NCI-H345 (cell line): ENCODE measurements around the gene NCOA3.
"Not testable (repeated sequence)": the region's sequence is repeated elsewhere in the genome, so short reads cannot be mapped to it uniquely, and the experiment has no call there.

Experiments
- DNase-seq: peaks from one replicate; lab custom pipeline; 2025; lab: John Stamatoyannopoulos, UW

NCOA3 gene

DNA sequence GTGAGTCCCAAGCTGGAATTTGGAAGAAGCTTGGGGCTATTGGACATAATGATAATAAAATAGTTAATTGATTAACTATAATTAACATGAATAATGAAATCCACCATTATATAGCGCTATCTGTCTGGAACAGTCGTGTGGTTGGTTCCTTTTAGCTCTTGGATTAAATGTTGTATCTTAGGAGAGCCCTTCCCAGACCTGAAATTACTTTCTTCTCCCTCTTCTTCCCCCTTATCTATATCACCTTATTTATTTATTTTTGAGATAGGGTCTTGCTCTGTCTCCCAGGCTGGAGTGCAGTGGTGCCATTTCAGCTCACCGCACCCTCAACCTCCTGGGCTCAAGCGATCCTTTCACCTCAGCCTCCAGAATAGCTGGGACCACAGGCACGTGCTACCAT lies 64.6 kb downstream of the NCOA3 start:
- no peak for DNase-seq

DNA sequence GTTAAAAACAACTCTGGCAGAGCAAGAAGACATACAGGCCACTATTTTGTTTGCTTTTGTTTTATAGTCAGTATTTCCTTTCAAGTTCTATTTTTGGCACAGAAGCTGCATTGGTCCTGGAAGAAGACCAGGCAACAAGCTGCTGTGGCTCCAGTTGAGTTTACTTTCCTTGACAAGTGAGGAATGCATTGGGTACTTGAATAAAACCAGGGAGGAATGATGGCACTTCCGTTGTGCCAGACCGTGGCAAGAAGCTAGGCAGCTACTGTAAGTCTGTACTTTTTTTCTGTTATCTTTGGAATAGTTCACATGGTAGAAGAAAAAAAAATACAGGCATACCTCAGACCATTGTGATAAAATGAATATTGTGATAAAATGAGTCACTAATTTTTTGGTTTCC lies 66.3 kb downstream of the NCOA3 start:
- peak; percentile 75 for DNase-seq

DNA sequence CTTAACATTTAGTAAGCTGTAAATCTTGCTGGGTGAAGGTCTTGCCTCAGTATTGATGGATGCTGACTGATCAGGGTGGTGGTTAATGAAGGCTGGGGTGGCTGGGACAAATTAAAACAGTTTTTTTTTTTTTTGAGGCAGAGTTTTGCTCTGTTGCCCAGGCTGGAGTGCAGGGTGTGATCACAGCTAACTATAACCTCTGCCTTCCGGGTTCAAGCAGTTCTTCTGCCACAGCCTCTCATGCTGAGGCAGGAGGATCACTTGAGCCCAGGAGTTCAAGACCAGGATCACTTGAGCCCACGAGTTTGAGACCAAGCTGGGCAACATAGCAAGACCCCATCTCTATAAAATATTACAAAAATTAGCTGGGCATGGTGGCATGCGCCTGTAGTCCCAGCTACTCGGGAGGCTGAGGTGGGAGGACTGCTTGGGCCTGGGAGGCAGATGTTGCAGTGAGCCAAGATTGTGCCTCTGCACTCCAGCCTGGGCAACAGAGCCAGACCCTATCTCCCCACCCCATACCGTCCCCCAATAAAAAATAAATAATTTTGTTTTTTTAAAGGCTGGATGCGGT lies 67.2 kb downstream of the NCOA3 start:
- no peak for DNase-seq

DNA sequence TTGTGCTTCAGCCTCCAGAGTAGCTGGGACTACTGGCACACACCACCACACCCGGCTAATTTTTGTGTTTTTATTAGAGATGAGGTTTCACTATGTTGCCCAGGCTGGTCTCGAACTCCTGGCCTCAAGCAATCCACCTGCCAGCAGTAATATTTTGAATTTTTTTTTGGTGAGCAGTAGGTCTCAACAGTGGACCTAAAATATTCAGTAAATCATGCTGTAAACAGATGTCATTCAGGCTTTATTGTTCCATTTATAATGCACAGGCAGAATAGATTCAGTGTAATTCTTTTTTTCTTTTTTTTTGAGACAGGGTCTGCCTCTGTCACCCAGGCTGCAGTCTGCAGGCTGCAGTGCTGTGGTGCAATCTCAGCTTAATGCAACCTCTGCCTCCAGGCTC lies 69.7 kb downstream of the NCOA3 start:
- DNase-seq: no peak

GRCh38 chr20:47572105-47572729 lies 70.5 kb downstream of the NCOA3 start:
- DNase-seq: no peak

- DNase-seq: no peak
Observed at GRCh38 chr20:47573559-47573958, 71.9 kb downstream of the NCOA3 start.

DNA sequence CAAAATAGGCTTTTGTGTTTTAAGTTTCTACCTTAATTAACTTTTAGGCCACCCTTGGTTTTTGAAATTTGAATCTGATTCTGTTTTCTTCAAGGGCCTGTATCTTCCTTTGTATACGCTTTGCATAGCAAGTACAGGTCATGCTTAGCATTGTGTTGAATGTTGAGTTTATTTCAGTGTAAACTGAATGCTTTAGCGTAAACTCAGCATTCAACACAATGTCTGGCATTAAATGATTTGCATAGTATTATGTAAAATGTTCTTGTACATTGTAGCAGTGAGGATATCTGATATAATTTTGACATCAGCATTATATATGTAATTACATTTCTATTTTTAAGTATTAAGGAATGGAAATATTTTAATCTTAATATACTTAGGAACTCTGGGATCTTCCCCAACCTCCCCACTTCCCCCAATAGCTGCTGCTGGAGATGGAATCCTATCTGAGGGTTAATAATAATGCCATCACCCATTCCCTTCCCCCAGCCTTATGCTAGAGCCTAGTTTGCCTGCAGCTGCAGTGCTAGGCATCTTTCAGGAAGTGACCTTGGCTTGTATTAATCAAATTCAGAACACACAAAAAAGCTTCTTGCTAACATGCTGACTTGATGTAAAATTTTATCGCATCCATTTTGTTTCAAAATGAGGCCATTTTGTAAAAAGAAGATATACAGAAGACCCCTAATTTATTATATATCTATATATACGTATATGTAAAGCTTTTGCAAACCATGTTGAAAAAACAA lies 73.1 kb downstream of the NCOA3 start:
- DNase-seq: no peak

DNA sequence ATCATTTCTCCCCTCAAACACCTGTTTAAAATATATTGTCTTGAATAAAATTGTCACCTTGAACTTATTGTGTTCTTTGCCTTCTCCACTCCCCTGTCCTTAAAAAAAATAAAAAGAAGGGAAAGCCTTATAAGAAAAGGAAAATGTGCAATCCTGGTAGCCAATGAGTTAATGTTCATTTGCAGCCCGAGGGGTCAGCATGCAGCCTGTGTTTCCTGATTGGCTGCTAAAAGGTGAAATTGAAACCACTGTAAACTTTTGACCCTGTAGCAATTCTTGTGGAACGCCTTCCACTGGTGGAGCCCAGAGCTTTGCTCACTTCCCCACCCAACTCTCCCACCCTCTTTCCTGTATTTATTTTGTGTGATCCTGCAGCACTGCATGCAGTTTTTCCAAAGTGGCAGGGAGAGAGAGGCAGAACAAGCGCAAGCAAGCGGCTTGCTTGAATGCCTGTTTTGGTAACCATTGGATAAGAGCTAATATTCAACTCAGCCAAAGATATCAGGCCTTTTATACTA lies 74.9 kb downstream of the NCOA3 start:
- no peak for DNase-seq

GRCh38 chr20:47577314-47577713 lies 75.6 kb downstream of the NCOA3 start:
- DNase-seq: no peak

DNA sequence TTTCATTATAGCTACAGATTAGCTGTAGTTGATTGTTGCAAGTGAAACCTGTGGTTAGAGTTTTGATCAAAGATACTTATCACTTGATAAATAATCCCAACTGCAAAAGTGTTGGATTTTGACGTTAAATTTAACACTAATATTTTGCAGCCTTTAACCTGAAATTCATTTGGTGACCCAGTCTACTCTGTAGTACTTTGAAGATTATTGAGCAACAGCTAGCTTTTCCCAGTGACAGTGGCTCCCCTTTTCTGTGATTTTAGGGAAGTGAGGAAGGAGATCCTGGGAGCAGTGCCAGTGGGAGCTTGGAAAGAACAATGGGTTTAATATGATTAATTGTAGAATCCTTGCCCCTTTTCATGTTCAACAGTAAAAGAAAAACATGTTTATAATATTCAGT lies 76.9 kb downstream of the NCOA3 start:
- DNase-seq: no peak

- DNase-seq: not testable (repeated sequence)
Observed at GRCh38 chr20:47580686-47581085, 79.0 kb downstream of the NCOA3 start.

DNA sequence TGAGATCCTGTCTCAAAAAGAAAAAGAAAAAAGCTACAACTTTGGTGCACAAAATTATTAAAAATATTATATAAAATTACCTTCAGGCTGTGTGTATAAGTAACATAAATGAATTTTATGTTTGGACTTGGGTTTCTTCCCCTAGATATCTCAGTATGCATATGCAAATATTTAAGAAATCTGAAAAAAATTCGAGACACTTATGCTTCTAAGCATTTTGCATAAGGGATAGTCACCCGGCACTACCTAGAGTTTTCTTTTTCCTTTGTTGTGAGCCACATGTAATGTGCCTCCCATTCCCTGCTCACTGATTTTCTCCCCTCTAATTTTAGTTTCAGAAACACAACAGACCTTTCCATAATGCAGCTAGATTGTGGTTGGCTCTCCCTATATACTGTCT lies 79.4 kb downstream of the NCOA3 start:
- DNase-seq: no peak

DNA sequence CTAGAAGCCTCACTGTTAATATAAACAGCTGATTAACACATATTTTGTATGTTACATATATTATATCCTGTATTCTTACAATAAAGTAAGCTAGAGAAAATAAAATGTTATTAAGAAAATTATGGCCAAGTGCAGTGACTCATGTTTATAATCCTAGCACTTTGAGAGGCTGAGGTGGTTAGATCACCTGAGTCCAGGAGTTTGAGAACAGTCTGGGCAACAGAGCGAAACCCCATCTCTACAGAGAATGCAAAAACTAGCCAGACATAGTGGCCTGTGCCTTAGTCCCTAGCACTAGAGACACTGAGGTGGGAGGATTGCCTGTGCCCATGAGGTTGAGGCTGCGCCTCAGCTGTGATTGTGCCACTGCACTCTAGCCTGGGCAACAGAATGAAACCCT lies 81.9 kb downstream of the NCOA3 start:
- DNase-seq: no peak

DNA sequence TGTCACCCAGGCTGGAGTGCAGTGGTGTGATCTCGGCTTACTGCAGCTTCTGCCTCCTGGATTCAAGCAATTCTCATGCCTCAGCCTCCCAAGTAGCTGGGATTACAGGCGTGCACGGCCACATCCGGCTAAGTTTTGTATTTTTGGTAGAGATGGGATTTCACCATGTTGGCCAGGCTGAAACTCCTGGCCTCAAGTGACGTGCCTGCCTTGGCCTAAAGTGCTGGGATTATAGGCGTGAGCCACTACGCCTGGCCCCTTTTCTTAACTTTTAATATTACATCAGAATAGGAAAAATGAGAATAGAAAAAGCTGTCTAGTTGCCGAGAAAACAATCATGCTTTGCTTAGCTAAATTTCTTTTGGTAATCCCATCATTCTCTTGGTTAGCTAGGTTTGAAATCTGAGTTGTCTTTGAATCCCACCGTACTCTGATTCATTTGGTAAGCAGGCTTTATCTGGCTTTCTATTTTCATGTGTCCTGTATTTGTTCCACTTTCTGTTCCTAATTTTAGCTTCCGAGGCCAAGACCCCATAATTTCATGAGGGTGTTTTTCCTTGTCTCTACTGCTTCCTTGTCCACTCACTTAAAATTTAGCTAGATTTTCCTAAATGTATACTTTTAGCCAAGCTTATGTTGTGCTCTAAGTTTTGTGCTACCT lies 83.5 kb downstream of the NCOA3 start:
- no peak for DNase-seq

GRCh38 chr20:47586649-47587294 lies 85.1 kb downstream of the NCOA3 start:
- no peak for DNase-seq

DNA sequence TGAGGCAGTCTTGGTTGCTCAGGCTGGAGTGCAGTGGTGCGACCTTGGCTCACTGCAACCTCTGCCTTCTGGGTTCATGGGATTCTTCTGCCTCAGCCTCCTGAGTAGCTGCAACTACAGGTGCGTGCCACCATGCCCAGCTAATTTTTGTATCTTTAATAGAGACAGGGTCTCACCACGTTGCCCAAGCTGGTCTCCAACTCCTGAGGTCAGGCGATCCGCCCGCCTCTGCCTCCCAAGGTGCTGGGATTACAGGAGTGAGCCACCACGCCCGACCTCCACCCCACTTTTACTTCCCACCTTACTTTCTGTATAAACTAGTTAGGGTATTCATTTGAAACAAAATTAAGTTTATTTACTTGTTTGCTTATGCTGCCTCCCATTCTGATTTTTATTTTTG lies 86.5 kb downstream of the NCOA3 start:
- no peak for DNase-seq

DNA sequence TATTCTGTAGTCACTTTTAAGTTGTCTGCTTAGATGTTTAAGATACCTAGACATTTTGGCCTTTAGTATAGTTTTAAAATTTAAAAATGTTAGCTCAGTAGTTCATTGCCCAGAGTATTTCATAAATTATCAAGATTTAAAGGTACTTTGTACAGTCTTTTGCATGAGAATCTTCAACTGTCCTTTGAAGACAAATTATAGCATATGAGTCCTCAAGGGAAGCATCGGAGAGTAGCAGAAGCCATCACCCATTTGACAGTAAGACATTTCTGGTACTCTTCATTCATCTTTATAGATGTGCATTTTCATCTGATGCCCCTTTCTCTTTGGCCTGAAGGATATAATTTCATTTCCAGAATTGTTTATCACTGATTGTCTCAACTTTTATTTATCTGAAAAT lies 89.5 kb downstream of the NCOA3 start:
- DNase-seq: no peak

DNA sequence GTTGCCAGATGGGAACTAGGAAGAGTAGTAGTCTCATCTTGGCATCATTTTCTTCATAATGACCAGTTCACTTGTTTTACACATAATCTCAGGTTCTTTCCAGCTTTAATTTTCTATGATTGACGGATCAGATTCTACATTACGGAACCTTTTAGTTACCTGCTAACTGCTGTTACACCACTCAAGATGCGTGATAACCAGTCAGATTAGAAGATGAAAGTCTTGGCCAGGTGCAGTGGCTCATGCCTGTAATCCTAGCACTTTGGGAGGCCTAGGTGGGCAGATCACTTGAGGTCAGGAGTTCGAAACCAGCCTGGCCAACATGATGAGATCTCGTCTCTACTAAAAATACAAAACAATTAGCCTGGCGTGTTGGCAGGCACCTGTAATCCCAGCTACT lies 92.5 kb downstream of the NCOA3 start:
- DNase-seq: no peak

DNA sequence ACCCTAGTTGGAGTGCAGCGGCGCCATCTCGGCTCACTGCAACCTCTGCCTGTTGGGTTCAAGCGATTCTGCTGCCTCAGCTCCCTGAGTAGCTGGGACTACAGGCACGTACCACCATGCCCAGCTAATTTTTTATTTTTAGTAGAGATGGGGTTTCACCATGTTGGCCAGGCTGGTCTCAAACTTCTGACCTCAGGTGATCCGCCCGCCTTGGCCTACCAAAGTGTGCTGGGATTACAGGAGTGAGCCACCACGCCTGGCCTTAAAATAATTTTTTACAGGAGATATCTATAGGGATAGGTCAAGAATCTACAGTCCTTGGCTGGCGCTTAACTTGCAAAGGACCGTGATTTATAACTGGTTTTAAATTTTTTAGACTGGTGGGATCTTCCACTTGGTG lies 93.5 kb downstream of the NCOA3 start:
- DNase-seq: not testable (repeated sequence)

- DNase-seq: no peak
Observed at GRCh38 chr20:47596003-47596571, 94.4 kb downstream of the NCOA3 start.

DNA sequence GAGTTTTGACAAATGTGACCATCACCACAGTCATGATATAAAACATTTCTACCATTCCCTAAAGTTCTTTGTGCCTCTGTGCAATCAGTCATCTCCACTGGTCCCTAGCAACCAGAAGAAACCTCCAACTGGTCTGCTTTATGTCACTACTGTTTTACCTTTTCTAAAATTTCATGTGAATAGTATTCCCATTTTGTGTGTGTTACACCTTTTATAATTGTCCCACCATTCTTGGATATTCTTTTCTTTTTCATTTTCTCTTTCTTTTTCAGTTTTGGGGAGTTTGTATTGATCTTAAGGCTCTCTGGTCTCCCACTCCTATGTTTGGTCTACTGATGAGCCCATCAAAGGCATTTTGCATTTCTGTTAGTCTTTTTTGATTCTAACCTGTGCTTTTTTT lies 95.4 kb downstream of the NCOA3 start:
- DNase-seq: no peak
